ENCODE measurements around the gene KRTAP4-4. TPM values are rescaled to one million over a fixed set of nuclear protein-coding genes. Genes with fewer than 3 reads are reported as not detected.
"Not testable (repeated sequence)": the region's sequence is repeated elsewhere in the genome, so short reads cannot be mapped to it uniquely, and the experiment has no call there.

Gene KRTAP4-4
- total and polyA plus RNA-seq, 9 of the 15 experiments (the other 6 are each of a cell fraction or from before 2014, with no cell fraction given): not detected

GRCh38 chr17:41126412-41126811 is 34.1 kb downstream of the KRTAP4-4 start:
- 0% methylated on average over 3 of the region's 3 CpGs for WGBS (ENCODE audit: insufficient coverage, low coverage, missing lambda C conversion rate)
- Histone ChIP-seq H3K36me3 (ENCODE audit: control insufficient read depth, insufficient read depth, low read length) (no peaks in the 10 kb centered on the region), H3K9ac (ENCODE audit: insufficient read depth in 1 of 2, low read depth in 2 of 2, low read length in 2 of 2) (no peak overlapping the region), H3K4me2 (ENCODE audit: insufficient read depth, low read length) (no peak overlapping the region), H3K9me3 (replicated peaks; ENCODE audit: control insufficient read depth, insufficient read depth, low read depth, low read length) (no peaks in the 10 kb centered on the region), H2AFZ (ENCODE audit: low read depth, low read length) (no peak overlapping the region), H3K79me2 (ENCODE audit: control insufficient read depth, insufficient read depth, low read length) (no peaks in the 10 kb centered on the region), H3K27ac (ENCODE audit: extremely low read depth, low read depth, low read length) (no peak overlapping the region), H3K27me3 (ENCODE audit: control insufficient read depth in 2 of 2, insufficient read depth in 2 of 2, low read length in 2 of 2) (no peaks in the 10 kb centered on the region), H4K20me1 (replicated peaks; ENCODE audit: control insufficient read depth, insufficient read depth, low read length) (no peaks in the 10 kb centered on the region), H3K4me3 (no peak overlapping the region), H3K9me1 (ENCODE audit: control insufficient read depth, insufficient read depth, low read length) (no peaks in the 10 kb centered on the region), H3K4me1 (replicated peaks in 1 of 2; ENCODE audit: control insufficient read depth in 2 of 2, insufficient read depth in 2 of 2, low read length in 2 of 2) (no peaks in the 10 kb centered on the region)
- ChIA-PET POLR2A (no interaction called here), CTCF (ENCODE audit: low intra/inter-chr PET ratio) (no interaction called here)
- TF ChIP-seq KDM4B (IDR thresholded peaks at IDR 0.05; ENCODE audit: borderline replicate concordance in 2 of 2, low read depth in 1 of 2): no peak
- peak; percentile 55 for TF ChIP-seq ZNF146 (CRISPR knock-in tag; IDR thresholded peaks at IDR 0.05; ENCODE audit: unreplicated experiment)
- intact Hi-C loops (cut with micrococcal nuclease) (no loop called here), in situ Hi-C loops (cut with MboI) (no loop called here)
- ATAC-seq (no peak), FAIRE-seq (no peak), DNase-seq (ENCODE audit: extremely low read depth in 1 of 4, low spot score in 3 of 4) (no peak)
- no TSS peak for BruUV-seq (replicated peaks)

GRCh38 chr17:41125064-41125463 is 35.5 kb downstream of the KRTAP4-4 start:
- H4K20me1 ChIP-seq (replicated peaks; ENCODE audit: control insufficient read depth, insufficient read depth, low read length): no peaks in the 10 kb centered on the region
- no peaks in the 10 kb centered on the region for H3K4me1 ChIP-seq (replicated peaks in 1 of 2; ENCODE audit: control insufficient read depth in 2 of 2, insufficient read depth in 2 of 2, low read length in 2 of 2)

DNA sequence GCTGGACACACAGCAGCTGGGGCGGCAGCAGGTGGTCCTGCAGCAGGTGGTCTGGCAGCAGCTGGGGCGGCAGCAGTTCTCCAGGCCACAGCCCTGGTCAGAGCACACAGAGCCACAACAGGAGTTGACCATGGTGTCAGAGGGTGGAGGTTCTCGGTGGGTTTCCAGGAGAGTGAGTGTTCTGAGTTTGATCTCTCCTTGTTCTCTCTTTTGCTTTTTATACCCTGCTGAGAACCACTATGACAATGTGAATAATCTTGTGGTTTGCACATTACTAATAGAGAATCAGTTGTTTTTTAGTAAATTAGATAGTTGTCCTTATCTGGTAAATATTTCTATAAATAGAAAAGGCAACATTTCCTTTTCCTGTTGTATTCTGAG is 36.6 kb downstream of the KRTAP4-4 start, which contains the start of gene KRTAP4-12:
KRTAP4-12 (minus strand) TSS at position 192 of the 381 bp plus-strand sequence; CDS start at position 132, 60 bp downstream.
- not testable (repeated sequence) for BruUV-seq (replicated peaks); ATAC-seq

More at GRCh38 chr17:41125064-41125463, 35.5 kb downstream of the KRTAP4-4 start:
- Histone ChIP-seq H3K27ac (ENCODE audit: extremely low read depth, low read depth, low read length) (no peak overlapping the region), H3K27me3 (ENCODE audit: control insufficient read depth in 2 of 2, insufficient read depth in 2 of 2, low read length in 2 of 2) (no peaks in the 10 kb centered on the region), H3K9ac (ENCODE audit: insufficient read depth in 1 of 2, low read depth in 2 of 2, low read length in 2 of 2) (no peak overlapping the region), H3K4me2 (ENCODE audit: insufficient read depth, low read length) (no peak overlapping the region), H3K4me3 (no peak overlapping the region), H3K9me1 (ENCODE audit: control insufficient read depth, insufficient read depth, low read length) (no peaks in the 10 kb centered on the region), H3K9me3 (replicated peaks; ENCODE audit: control insufficient read depth, insufficient read depth, low read depth, low read length) (no peaks in the 10 kb centered on the region), H3K79me2 (ENCODE audit: control insufficient read depth, insufficient read depth, low read length) (no peaks in the 10 kb centered on the region), H2AFZ (ENCODE audit: low read depth, low read length) (no peak overlapping the region), H3K36me3 (ENCODE audit: control insufficient read depth, insufficient read depth, low read length) (no peaks in the 10 kb centered on the region)
- BruUV-seq (replicated peaks): no TSS peak
- intact Hi-C loops (cut with micrococcal nuclease): no loop called here
- TF ChIP-seq KAT8 (IDR thresholded peaks at IDR 0.05; ENCODE audit: low read depth) (no peak), YY1 (IDR thresholded peaks at IDR 0.05; ENCODE audit: borderline replicate concordance in 1 of 3, control insufficient read depth in 1 of 3, extremely low read depth in 1 of 3, insufficient read depth in 3 of 3, insufficient read length in 1 of 3, insufficient replicate concordance in 2 of 3, low read depth in 1 of 3, low read length in 2 of 3) (no peak), ZNF316 (IDR thresholded peaks at IDR 0.05) (peak; percentile 8; the same call in 1 of the 2 replicates), MYNN (IDR thresholded peaks at IDR 0.05) (no peak), MYNN (CRISPR knock-in tag; IDR thresholded peaks at IDR 0.05) (no peak)
- POLR2A ChIA-PET: no interaction called here
- in situ Hi-C loops (cut with MboI): no loop called here
- DNase-seq (ENCODE audit: extremely low read depth in 1 of 4, low spot score in 3 of 4) (no peak), FAIRE-seq (no peak), ATAC-seq (no peak)
- 0% methylated on average over 2 of the region's 2 CpGs for WGBS (ENCODE audit: insufficient coverage, low coverage, missing lambda C conversion rate)
- CTCF ChIA-PET (ENCODE audit: low intra/inter-chr PET ratio): no interaction called here

More for the DNA sequence above, 36.6 kb downstream of the KRTAP4-4 start, which contains the start of gene KRTAP4-12:
- POLR2A ChIA-PET: interaction anchor here (0.6 kb wide), 2 partner anchors 23 to 354 kb away, joined by 3 to 4 read pairs; no protein-coding TSS in a partner anchor
- H3K9me1 ChIP-seq (ENCODE audit: control insufficient read depth, insufficient read depth, low read length); intact Hi-C loops (cut with micrococcal nuclease); in situ Hi-C loops (cut with MboI); H3K36me3 ChIP-seq (ENCODE audit: control insufficient read depth, insufficient read depth, low read length); H3K27me3 ChIP-seq (ENCODE audit: control insufficient read depth in 2 of 2, insufficient read depth in 2 of 2, low read length in 2 of 2); H3K4me3 ChIP-seq; H3K4me1 ChIP-seq (replicated peaks in 1 of 2; ENCODE audit: control insufficient read depth in 2 of 2, insufficient read depth in 2 of 2, low read length in 2 of 2); H3K27ac ChIP-seq (ENCODE audit: extremely low read depth, low read depth, low read length); H2AFZ ChIP-seq (ENCODE audit: low read depth, low read length); DNase-seq (ENCODE audit: extremely low read depth in 1 of 4, low spot score in 3 of 4); H4K20me1 ChIP-seq (replicated peaks; ENCODE audit: control insufficient read depth, insufficient read depth, low read length); FAIRE-seq; H3K9ac ChIP-seq (ENCODE audit: insufficient read depth in 1 of 2, low read depth in 2 of 2, low read length in 2 of 2); H3K4me2 ChIP-seq (ENCODE audit: insufficient read depth, low read length); CTCF ChIA-PET (ENCODE audit: low intra/inter-chr PET ratio); H3K79me2 ChIP-seq (ENCODE audit: control insufficient read depth, insufficient read depth, low read length); H3K9me3 ChIP-seq (replicated peaks; ENCODE audit: control insufficient read depth, insufficient read depth, low read depth, low read length): not testable (repeated sequence)
- 0% methylated on average over 3 of the region's 3 CpGs for WGBS (ENCODE audit: insufficient coverage, low coverage, missing lambda C conversion rate)

Data from K562 (cell line).